ENCODE data around the gene CDH4. TPM values are rescaled to one million over a fixed set of nuclear protein-coding genes. Genes with fewer than 3 reads are reported as not detected.

CDH4 gene
- total and polyA plus RNA-seq, 2 of the 13 experiments (the other 11 are each of a cell fraction or from before 2014, with no cell fraction given), result not detected

DNA sequence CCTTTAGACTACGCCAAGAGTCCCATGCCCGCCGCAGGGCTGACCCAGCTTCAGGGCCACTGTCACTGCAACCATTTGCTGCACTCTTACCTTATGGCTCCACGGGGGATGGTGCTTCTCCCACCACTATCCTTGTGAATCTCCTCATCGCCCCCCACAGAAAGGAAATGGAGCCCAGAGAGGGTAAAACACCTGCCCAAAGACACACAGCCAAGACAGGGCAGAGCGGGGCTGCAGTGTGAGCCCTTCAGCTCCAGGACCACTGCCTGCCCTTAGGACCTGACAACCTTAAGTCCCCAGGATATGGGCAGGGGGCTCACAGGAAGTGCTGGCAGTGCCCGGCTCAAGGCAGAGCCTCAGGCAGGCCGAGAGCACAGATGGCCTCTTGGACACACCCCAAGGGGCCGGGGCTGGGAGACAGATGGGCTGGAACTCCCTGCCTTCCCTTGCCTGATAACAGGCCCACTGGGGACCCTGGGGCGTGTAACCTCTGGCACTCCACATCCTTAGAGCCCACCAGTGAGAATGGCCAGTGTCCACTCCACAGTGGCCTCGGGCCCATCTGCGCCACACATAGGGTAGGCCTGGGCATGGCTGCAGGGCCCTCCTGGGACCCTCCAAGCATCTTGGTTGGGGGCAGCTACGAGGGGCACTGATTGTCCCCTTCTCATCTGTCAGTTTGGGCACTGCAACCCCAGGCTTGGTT is 548.5 kb downstream of the CDH4 start:
- 37% methylated on average over 12 of the region's 13 CpGs for WGBS (ENCODE audit: low lambda C conversion rate)
- in situ Hi-C loops (cut with HindIII; ENCODE audit: extremely low pct_ligation_motif_present, low pct_unique_long_range_greater_than_20kb), result no loop called here

DNA sequence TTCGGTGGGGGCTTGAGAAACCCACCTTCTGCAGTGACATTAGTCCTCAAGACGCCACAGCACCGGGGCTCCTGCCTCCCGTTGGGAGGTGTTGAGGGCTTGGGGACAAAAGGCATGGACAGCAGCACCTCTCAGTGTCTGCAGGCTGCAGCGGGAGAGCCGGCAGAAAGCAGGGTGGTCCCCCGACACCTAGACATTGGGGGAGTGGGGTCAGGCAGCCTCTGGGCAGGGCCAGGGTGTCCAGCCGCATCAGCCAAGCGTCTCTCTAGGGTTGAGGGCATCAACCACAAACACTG is 549.0 kb downstream of the CDH4 start:
- Histone ChIP-seq H3K27ac (ENCODE audit: extremely low read length, insufficient read depth, low read length) (no peak overlapping the region), H3K4me3 (replicated peaks in 1 of 3; ENCODE audit: insufficient read depth in 1 of 3, low read depth in 2 of 3, low read length in 3 of 3) (no peak overlapping the region), H3K4me1 (ENCODE audit: insufficient read depth, low read length) (no peaks in the 10 kb centered on the region), H3K9ac (ENCODE audit: insufficient read depth, low read depth, low read length) (no peak overlapping the region), H3K27me3 (ENCODE audit: control insufficient read depth in 1 of 2, insufficient read depth in 2 of 2, low read length in 2 of 2) (peaks cover 39 to 93% of the 10 kb centered on the region in 2 experiments), H4K20me1 (ENCODE audit: insufficient read depth, low read length) (peaks cover under 1% of the 10 kb centered on the region; the same call in 1 of the 2 replicates), H3K9me3 (ENCODE audit: low read length) (no peaks in the 10 kb centered on the region), H2AFZ (ENCODE audit: low read length) (no peak overlapping the region), H3K79me2 (ENCODE audit: insufficient read depth, low read length) (no peaks in the 10 kb centered on the region), H3K4me2 (ENCODE audit: low read depth, low read length) (no peak overlapping the region), H3K36me3 (replicated peaks in 1 of 2; ENCODE audit: control insufficient read depth in 1 of 2, insufficient read depth in 2 of 2, low read length in 2 of 2) (no peaks in the 10 kb centered on the region)
- DNase-seq (ENCODE audit: low spot score) (no peak), FAIRE-seq (no peak), ATAC-seq (no peak)
- in situ Hi-C loops (cut with HindIII; ENCODE audit: extremely low pct_ligation_motif_present, low pct_unique_long_range_greater_than_20kb) (no loop called here), intact Hi-C loops (cut with micrococcal nuclease; ENCODE audit: unreplicated experiment) (no loop called here)
- no TSS peak for BruUV-seq (replicated peaks)
- WGBS (ENCODE audit: low lambda C conversion rate), result 6% methylated on average over 9 of the region's 9 CpGs
- POLR2A ChIA-PET, result no interaction called here
- CTCF ChIA-PET (ENCODE audit: low intra/inter-chr PET ratio, low total read pairs), result no interaction called here
- TF ChIP-seq, protein P1, sequence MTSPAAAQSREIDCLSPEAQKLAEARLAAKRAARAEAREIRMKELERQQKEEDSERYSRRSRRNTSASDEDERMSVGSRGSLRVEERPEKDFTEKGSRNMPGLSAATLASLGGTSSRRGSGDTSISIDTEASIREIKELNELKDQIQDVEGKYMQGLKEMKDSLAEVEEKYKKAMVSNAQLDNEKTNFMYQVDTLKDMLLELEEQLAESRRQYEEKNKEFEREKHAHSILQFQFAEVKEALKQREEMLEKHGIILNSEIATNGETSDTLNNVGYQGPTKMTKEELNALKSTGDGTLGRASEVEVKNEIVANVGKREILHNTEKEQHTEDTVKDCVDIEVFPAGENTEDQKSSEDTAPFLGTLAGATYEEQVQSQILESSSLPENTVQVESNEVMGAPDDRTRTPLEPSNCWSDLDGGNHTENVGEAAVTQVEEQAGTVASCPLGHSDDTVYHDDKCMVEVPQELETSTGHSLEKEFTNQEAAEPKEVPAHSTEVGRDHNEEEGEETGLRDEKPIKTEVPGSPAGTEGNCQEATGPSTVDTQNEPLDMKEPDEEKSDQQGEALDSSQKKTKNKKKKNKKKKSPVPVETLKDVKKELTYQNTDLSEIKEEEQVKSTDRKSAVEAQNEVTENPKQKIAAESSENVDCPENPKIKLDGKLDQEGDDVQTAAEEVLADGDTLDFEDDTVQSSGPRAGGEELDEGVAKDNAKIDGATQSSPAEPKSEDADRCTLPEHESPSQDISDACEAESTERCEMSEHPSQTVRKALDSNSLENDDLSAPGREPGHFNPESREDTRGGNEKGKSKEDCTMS (CRISPR knock-in tag; conservative IDR thresholded peaks at IDR 0.05), result no peak
- TF ChIP-seq JUNB (CRISPR knock-in tag; IDR thresholded peaks at IDR 0.05; ENCODE audit: borderline replicate concordance) (no peak), ZBTB42 (CRISPR knock-in tag; IDR thresholded peaks at IDR 0.05) (no peak), ZNF549 (CRISPR knock-in tag; IDR thresholded peaks at IDR 0.05) (no peak)
- TF ChIP-seq, protein P2, sequence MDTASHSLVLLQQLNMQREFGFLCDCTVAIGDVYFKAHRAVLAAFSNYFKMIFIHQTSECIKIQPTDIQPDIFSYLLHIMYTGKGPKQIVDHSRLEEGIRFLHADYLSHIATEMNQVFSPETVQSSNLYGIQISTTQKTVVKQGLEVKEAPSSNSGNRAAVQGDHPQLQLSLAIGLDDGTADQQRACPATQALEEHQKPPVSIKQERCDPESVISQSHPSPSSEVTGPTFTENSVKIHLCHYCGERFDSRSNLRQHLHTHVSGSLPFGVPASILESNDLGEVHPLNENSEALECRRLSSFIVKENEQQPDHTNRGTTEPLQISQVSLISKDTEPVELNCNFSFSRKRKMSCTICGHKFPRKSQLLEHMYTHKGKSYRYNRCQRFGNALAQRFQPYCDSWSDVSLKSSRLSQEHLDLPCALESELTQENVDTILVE (CRISPR knock-in tag; IDR thresholded peaks at IDR 0.05), result no peak
- TF ChIP-seq, protein P3, sequence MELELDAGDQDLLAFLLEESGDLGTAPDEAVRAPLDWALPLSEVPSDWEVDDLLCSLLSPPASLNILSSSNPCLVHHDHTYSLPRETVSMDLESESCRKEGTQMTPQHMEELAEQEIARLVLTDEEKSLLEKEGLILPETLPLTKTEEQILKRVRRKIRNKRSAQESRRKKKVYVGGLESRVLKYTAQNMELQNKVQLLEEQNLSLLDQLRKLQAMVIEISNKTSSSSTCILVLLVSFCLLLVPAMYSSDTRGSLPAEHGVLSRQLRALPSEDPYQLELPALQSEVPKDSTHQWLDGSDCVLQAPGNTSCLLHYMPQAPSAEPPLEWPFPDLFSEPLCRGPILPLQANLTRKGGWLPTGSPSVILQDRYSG (CRISPR knock-in tag; IDR thresholded peaks at IDR 0.05), result no peak
- TF ChIP-seq, protein P4, sequence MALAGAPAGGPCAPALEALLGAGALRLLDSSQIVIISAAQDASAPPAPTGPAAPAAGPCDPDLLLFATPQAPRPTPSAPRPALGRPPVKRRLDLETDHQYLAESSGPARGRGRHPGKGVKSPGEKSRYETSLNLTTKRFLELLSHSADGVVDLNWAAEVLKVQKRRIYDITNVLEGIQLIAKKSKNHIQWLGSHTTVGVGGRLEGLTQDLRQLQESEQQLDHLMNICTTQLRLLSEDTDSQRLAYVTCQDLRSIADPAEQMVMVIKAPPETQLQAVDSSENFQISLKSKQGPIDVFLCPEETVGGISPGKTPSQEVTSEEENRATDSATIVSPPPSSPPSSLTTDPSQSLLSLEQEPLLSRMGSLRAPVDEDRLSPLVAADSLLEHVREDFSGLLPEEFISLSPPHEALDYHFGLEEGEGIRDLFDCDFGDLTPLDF (CRISPR knock-in tag; IDR thresholded peaks at IDR 0.05), result no peak
- TF ChIP-seq, protein P5, sequence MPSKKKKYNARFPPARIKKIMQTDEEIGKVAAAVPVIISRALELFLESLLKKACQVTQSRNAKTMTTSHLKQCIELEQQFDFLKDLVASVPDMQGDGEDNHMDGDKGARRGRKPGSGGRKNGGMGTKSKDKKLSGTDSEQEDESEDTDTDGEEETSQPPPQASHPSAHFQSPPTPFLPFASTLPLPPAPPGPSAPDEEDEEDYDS (CRISPR knock-in tag; IDR thresholded peaks at IDR 0.05), result no peak

More for the DNA sequence above, 548.5 kb downstream of the CDH4 start:
- Histone ChIP-seq H3K4me2 (ENCODE audit: low read depth, low read length) (no peak overlapping the region), H3K79me2 (ENCODE audit: insufficient read depth, low read length) (no peaks in the 10 kb centered on the region), H3K9me3 (ENCODE audit: low read length) (no peaks in the 10 kb centered on the region), H3K4me1 (ENCODE audit: insufficient read depth, low read length) (no peaks in the 10 kb centered on the region), H3K4me3 (replicated peaks in 1 of 3; ENCODE audit: insufficient read depth in 1 of 3, low read depth in 2 of 3, low read length in 3 of 3) (no peak overlapping the region), H3K27ac (ENCODE audit: extremely low read length, insufficient read depth, low read length) (no peak overlapping the region), H4K20me1 (ENCODE audit: insufficient read depth, low read length) (peaks cover 2% of the 10 kb centered on the region; the same call in 1 of the 2 replicates), H3K27me3 (ENCODE audit: control insufficient read depth in 1 of 2, insufficient read depth in 2 of 2, low read length in 2 of 2) (peaks cover 39 to 88% of the 10 kb centered on the region in 2 experiments), H3K9ac (ENCODE audit: insufficient read depth, low read depth, low read length) (no peak overlapping the region), H3K36me3 (replicated peaks in 1 of 2; ENCODE audit: control insufficient read depth in 1 of 2, insufficient read depth in 2 of 2, low read length in 2 of 2) (no peaks in the 10 kb centered on the region), H2AFZ (ENCODE audit: low read length) (no peak overlapping the region)
- BruUV-seq (replicated peaks), result no TSS peak
- ChIA-PET CTCF (ENCODE audit: low intra/inter-chr PET ratio, low total read pairs) (no interaction called here), POLR2A (no interaction called here)
- ATAC-seq (no peak), FAIRE-seq (no peak), DNase-seq (ENCODE audit: low spot score) (no peak)
- TF ChIP-seq, protein P6, sequence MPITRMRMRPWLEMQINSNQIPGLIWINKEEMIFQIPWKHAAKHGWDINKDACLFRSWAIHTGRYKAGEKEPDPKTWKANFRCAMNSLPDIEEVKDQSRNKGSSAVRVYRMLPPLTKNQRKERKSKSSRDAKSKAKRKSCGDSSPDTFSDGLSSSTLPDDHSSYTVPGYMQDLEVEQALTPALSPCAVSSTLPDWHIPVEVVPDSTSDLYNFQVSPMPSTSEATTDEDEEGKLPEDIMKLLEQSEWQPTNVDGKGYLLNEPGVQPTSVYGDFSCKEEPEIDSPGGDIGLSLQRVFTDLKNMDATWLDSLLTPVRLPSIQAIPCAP (CRISPR knock-in tag; IDR thresholded peaks at IDR 0.05; ENCODE audit: low read depth), result no peak
- no peak for TF ChIP-seq DMAP1 (CRISPR knock-in tag; IDR thresholded peaks at IDR 0.05)
- no peak for TF ChIP-seq TRIM24 (CRISPR knock-in tag; IDR thresholded peaks at IDR 0.05)
- no peak for TF ChIP-seq CCAR2 (optimal IDR thresholded peaks at IDR 0.05; ENCODE audit: low read depth, low read length)
- TF ChIP-seq ZNF768 (CRISPR knock-in tag; IDR thresholded peaks at IDR 0.05), result peak; percentile 93
- intact Hi-C loops (cut with micrococcal nuclease; ENCODE audit: unreplicated experiment), result no loop called here

Data from HepG2 (cell line).